HG03280 (cell line): Measurements from ENCODE around the gene ZC3H15.
"Not testable (repeated sequence)": the region's sequence is repeated elsewhere in the genome, so short reads cannot be mapped to it uniquely, and the experiment has no call there.

Source experiments
- ATAC-seq: cut with Tn5 transposase; IDR thresholded peaks from one replicate; pipeline ENCODE4 v1.9.1; 2021; ENCODE audit warnings: mild to moderate bottlenecking, moderate library complexity; ENCODE audit not compliant: unreplicated experiment

Gene ZC3H15

DNA sequence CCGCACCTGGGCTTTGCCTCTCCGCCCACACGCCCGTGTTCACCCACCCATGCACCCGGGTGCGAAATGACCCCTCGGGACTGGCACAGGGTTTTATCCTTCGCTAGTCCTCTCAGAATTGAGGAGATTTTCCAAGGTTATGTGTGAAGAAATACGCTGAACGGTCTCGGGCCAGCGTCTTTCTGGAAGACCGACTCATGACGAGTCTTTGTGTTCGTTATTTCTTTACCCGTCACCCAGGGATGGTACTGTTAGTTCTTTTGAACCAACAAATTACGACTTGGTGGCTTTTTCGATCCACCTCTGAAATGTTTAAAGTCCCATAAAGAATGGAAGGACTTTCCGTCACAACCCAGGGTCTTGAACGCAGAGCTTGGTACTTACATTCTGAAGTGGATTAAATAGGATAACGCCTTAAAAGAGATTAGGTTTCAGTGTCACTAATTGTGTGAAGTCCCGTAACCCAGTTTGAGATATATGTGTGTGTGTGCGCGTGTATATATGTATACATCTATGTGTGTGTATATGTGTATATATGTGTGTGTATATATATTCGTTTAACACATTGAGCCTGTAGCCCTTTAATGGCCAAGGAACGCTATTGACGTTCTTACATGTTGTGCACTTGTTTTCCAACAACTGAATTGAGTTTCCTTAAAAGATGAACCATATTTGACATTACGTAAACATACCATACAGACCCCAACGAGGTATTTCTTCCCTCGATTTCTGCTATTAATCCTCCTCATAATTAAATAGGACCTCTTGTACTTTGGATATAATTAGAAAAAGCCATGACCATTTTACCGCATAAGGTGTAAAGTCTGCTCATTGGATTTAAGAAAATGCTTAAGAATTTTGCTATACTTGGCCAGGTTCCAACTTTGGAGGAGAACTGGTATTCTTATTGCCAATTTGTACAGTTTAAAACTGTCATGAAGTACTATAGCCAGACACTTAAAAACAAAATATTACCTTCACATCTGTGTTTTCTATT lies 889 bp downstream of the ZC3H15 start:
- ATAC-seq, result no peak

- ATAC-seq, result no peak
Observed at GRCh38 chr2:186493564-186494085, 7.6 kb downstream of the ZC3H15 start.

DNA sequence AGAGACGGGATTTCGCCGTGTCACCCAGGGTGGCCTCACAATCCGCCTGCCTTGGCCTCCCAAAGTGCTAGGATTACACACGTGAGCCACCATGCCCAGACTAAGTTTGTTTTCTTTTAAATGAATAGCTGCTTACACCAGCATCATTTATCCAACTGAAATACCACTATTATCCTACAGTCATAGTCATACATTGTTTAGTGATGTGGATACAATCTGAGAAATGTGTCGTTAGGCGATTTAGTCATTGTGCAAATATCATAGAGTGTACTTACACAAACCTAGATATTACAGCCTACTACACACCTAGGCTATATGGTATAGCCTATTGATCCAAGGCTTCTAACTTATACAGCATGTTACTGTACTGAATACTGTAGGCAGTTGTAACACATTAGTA lies 10.3 kb downstream of the ZC3H15 start:
- no peak for ATAC-seq

GRCh38 chr2:186497928-186498327 lies 11.9 kb downstream of the ZC3H15 start:
- ATAC-seq, result no peak

GRCh38 chr2:186498834-186499233 lies 12.8 kb downstream of the ZC3H15 start:
- no peak for ATAC-seq

DNA sequence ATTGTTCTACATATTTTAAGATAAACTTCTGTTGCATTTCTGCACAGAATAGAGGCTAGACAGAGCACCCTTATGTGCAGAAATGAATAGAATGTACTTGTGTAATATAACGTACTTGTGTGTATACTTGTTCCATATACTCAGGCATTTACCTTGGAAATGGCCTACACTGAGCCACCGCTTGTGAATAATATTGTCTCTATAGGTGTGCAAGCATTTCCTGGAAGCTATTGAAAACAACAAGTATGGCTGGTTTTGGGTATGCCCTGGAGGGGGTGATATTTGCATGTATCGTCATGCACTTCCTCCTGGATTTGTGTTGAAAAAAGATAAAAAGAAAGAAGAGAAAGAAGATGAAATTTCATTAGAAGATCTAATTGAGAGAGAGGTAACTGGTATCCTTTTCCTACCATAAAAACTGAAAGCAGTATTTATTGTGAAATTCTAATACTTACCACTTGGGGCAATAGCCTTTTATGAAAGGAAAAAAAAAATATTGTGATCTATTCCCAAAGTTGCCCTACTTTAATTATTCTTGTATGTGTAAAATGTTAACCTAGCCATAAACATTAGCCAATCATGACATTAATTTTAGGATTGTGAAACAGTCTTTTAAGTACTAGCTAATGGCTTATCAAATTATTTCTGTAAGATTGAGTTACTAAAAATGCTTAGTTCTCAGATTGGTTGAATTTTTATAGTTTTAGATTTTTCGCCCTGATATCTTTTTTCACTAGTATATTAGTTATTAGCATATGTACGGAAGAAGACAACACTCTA lies 18.0 kb downstream of the ZC3H15 start:
- no peak for ATAC-seq

GRCh38 chr2:186508263-186508662 lies 22.2 kb downstream of the ZC3H15 start:
- ATAC-seq, result no peak

GRCh38 chr2:186515376-186515775 lies 29.3 kb downstream of the ZC3H15 start:
- no peak for ATAC-seq

DNA sequence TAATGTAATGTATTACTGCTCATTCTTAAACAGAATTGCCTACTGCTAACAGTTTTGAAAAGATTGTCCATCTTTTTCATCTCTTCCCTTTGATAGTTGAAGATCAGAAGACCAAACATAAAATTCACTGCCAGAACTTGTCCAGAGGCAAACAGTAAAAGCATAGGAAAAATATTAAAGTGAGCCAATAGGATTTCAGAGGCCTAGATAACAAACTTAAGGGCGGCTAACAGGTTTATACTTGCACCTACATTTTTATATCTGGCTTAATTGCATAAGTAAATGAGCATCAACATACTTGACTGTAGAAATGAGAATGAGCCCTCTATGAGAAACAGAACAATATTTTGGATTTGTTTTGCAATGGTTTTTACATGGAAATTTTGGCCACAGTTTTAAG lies 30.3 kb downstream of the ZC3H15 start:
- no peak for ATAC-seq

DNA sequence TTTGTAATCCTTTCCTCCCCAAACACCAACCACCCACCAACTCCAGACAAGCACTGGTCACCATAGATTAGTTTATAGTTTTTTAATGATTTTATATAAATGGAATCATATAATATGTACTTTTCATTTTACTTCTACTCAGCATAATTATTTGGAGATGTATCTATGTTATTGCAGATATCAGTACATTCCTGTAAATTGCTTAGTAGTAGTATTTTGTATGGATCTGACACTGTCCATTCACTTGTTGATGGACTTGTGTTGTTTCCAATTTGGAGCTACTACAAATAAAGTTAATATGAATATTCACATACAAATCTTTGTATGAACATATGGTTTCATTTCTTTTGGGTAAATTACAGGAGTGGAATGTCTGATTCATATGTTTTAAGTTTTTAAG lies 31.0 kb downstream of the ZC3H15 start:
- no peak for ATAC-seq

- ATAC-seq, result no peak
Observed at GRCh38 chr2:186518291-186518690, 32.2 kb downstream of the ZC3H15 start.

DNA sequence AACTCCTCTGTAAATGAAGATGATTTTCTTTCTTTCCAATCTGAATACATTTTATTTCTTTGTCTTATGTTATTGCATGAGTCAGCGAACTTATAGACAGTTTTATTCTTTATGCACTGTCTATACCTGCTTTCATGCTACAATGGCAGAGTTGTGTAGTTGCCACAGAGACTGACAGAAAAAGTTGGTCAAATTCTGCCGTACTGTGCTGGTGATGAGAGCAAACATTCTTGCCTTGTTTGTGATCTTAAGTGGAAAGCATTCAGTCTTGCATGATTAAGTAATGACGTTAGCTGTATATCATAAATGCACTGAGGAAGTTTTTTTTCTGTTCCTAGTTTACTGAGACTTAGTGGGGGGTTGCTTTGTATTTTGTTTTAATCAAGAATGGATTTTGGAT lies 32.9 kb downstream of the ZC3H15 start:
- no peak for ATAC-seq

GRCh38 chr2:186521570-186522153 lies 35.6 kb downstream of the ZC3H15 start:
- ATAC-seq, result not testable (repeated sequence)

DNA sequence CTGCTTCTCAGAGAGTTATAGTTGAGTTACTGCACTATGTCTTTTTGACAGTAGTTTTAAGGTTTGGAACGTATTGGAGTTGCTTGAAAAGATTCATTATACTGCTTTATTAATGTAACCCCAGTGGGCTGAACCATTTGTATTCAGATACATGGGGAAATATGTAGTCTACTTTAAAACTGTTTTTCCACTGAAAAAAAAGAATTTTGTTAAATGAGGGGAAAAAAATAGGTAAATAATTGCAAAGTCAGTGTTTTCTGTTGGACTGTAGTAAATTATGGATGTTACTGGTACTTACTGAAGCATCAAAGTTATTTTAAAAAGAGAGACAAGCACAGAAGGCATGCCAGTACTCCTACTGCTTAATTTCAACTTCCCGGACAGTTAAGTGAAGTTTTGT lies 36.4 kb downstream of the ZC3H15 start:
- no peak for ATAC-seq

DNA sequence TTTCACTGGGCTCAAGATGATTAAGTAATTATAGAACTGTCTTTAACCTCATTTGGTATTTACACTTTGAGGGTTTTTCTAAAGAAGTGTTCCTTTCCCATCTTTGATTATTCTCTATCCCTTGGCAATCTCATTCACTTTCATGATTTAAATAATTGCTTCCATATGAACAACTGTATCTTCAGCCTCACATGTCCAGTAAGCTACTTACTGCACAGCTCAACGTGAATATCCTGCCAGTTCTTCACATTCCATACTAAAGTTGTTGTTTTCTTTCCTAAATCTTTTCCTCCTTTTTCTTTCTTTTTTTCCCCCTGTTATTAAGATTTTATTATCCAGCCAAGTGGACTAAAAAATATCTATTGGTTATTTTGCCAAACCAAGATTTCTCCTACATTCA lies 37.7 kb downstream of the ZC3H15 start:
- no peak for ATAC-seq

DNA sequence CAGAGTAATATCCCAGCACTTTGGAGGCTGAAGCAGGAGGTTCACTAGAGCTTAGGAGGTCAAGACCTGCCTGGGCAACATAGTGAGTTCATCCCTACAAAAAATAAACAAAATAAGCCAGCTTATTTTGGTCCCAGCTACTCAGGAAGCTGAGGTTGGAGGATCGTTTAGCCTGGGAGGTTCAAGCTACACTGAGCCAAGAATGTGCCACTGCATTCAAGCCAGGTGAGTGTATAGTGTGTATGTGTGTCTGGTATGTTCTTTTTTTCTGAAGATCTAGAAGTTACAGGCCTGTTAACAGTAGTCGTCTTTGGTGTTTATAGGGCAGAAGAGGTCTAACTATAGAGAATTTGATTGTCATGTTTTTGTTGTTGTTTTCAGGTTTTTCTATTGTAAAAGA lies 40.2 kb downstream of the ZC3H15 start:
- ATAC-seq, result no peak

- ATAC-seq, result no peak
Observed at GRCh38 chr2:186530314-186530713, 44.3 kb downstream of the ZC3H15 start.

- ATAC-seq, result no peak
Observed at GRCh38 chr2:186531257-186531775, 45.3 kb downstream of the ZC3H15 start.

GRCh38 chr2:186532891-186533290 lies 46.8 kb downstream of the ZC3H15 start:
- no peak for ATAC-seq

DNA sequence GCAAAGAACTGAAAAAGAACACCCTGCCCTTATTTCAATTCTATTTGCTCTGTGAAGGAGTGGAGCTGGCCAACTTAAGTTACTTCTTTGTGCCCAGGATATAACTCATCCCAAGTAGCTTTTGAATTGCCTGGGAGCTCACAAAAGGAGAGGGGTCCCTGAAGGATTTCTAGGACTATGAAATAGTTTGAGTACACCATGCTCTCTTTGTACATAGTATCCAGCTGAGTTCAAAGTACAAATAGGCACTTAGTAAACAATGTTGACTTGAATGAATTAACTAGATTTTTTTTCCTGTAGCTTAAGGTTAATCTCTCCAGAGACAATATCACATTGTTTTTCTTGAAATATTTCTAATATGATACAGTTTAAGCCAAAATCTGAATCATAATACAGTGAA lies 47.7 kb downstream of the ZC3H15 start:
- ATAC-seq, result no peak

- ATAC-seq, result no peak
Observed at GRCh38 chr2:186534406-186534805, 48.3 kb downstream of the ZC3H15 start.
